ENCODE data around the gene CD63.

The CD63 gene

GRCh38 chr12:55703901-55704761, 24.7 kb downstream of the CD63 start:
- DNase-seq (ENCODE audit: insufficient read length, low spot score) (no peak), FAIRE-seq (no peak)
- TF ChIP-seq TAF1 (IDR thresholded peaks at IDR 0.05; ENCODE audit: low read depth, low read length) = no peak
- no peak for TF ChIP-seq POLR2A (IDR thresholded peaks at IDR 0.05; ENCODE audit: low read depth, low read length)
- no peak for TF ChIP-seq POU2F2 (IDR thresholded peaks at IDR 0.05; ENCODE audit: low read depth, low read length)
- no peak for TF ChIP-seq PAX5 (IDR thresholded peaks at IDR 0.05; ENCODE audit: insufficient read depth, low read length, severe bottlenecking)

- no peak for FAIRE-seq
- TF ChIP-seq POLR2AphosphoS5 (IDR thresholded peaks at IDR 0.05; ENCODE audit: low read depth, low read length) (no peak), SPI1 (IDR thresholded peaks at IDR 0.05; ENCODE audit: low read depth, low read length) (no peak), PAX5 (IDR thresholded peaks at IDR 0.05; ENCODE audit: insufficient read depth, low read length, severe bottlenecking) (no peak), POU2F2 (IDR thresholded peaks at IDR 0.05; ENCODE audit: low read depth, low read length) (no peak), POLR2A (IDR thresholded peaks at IDR 0.05; ENCODE audit: low read depth, low read length) (no peak), TAF1 (IDR thresholded peaks at IDR 0.05; ENCODE audit: low read depth, low read length) (no peak)
- DNase-seq (ENCODE audit: insufficient read length, low spot score) = no peak
Observed at GRCh38 chr12:55703288-55703687, 25.5 kb downstream of the CD63 start.

- FAIRE-seq = no peak
- TF ChIP-seq PAX5 (IDR thresholded peaks at IDR 0.05; ENCODE audit: insufficient read depth, low read length, severe bottlenecking) (no peak), POU2F2 (IDR thresholded peaks at IDR 0.05; ENCODE audit: low read depth, low read length) (no peak), SPI1 (IDR thresholded peaks at IDR 0.05; ENCODE audit: low read depth, low read length) (no peak), POLR2A (IDR thresholded peaks at IDR 0.05; ENCODE audit: low read depth, low read length) (no peak), TAF1 (IDR thresholded peaks at IDR 0.05; ENCODE audit: low read depth, low read length) (no peak), POLR2AphosphoS5 (IDR thresholded peaks at IDR 0.05; ENCODE audit: low read depth, low read length) (no peak)
Observed at GRCh38 chr12:55702861-55703260, 25.9 kb downstream of the CD63 start.

GRCh38 chr12:55700255-55701018, 28.4 kb downstream of the CD63 start:
- DNase-seq (ENCODE audit: insufficient read length, low spot score) (no peak), FAIRE-seq (no peak)
- TF ChIP-seq POU2F2 (IDR thresholded peaks at IDR 0.05; ENCODE audit: low read depth, low read length) (no peak), SPI1 (IDR thresholded peaks at IDR 0.05; ENCODE audit: low read depth, low read length) (no peak), TAF1 (IDR thresholded peaks at IDR 0.05; ENCODE audit: low read depth, low read length) (no peak), PAX5 (IDR thresholded peaks at IDR 0.05; ENCODE audit: insufficient read depth, low read length, severe bottlenecking) (no peak), POLR2A (IDR thresholded peaks at IDR 0.05; ENCODE audit: low read depth, low read length) (no peak)

More at GRCh38 chr12:55702861-55703260, 25.9 kb downstream of the CD63 start:
- no peak for DNase-seq (ENCODE audit: insufficient read length, low spot score)

GRCh38 chr12:55699471-55700055, 29.2 kb downstream of the CD63 start:
- no peak for TF ChIP-seq PAX5 (IDR thresholded peaks at IDR 0.05; ENCODE audit: insufficient read depth, low read length, severe bottlenecking)
- TF ChIP-seq POU2F2 (IDR thresholded peaks at IDR 0.05; ENCODE audit: low read depth, low read length) = no peak
- TF ChIP-seq TAF1 (IDR thresholded peaks at IDR 0.05; ENCODE audit: low read depth, low read length) = no peak
- TF ChIP-seq SPI1 (IDR thresholded peaks at IDR 0.05; ENCODE audit: low read depth, low read length) = no peak
- no peak for TF ChIP-seq POLR2AphosphoS5 (IDR thresholded peaks at IDR 0.05; ENCODE audit: low read depth, low read length)
- no peak for TF ChIP-seq POLR2A (IDR thresholded peaks at IDR 0.05; ENCODE audit: low read depth, low read length)
- DNase-seq (ENCODE audit: insufficient read length, low spot score) (no peak), FAIRE-seq (no peak)

- no peak for TF ChIP-seq TAF1 (IDR thresholded peaks at IDR 0.05; ENCODE audit: low read depth, low read length)
- no peak for TF ChIP-seq SPI1 (IDR thresholded peaks at IDR 0.05; ENCODE audit: low read depth, low read length)
- no peak for TF ChIP-seq POU2F2 (IDR thresholded peaks at IDR 0.05; ENCODE audit: low read depth, low read length)
- TF ChIP-seq POLR2A (IDR thresholded peaks at IDR 0.05; ENCODE audit: low read depth, low read length) = no peak
- no peak for TF ChIP-seq PAX5 (IDR thresholded peaks at IDR 0.05; ENCODE audit: insufficient read depth, low read length, severe bottlenecking)
- no peak for TF ChIP-seq POLR2AphosphoS5 (IDR thresholded peaks at IDR 0.05; ENCODE audit: low read depth, low read length)
- DNase-seq (ENCODE audit: insufficient read length, low spot score) = no peak
- FAIRE-seq = no peak
Observed at GRCh38 chr12:55698965-55699364, 29.8 kb downstream of the CD63 start.

- DNase-seq (ENCODE audit: insufficient read length, low spot score) = no peak
- TF ChIP-seq SPI1 (IDR thresholded peaks at IDR 0.05; ENCODE audit: low read depth, low read length) = no peak
- TF ChIP-seq POLR2A (IDR thresholded peaks at IDR 0.05; ENCODE audit: low read depth, low read length) = no peak
- TF ChIP-seq TAF1 (IDR thresholded peaks at IDR 0.05; ENCODE audit: low read depth, low read length) = no peak
- TF ChIP-seq POLR2AphosphoS5 (IDR thresholded peaks at IDR 0.05; ENCODE audit: low read depth, low read length) = no peak
- TF ChIP-seq POU2F2 (IDR thresholded peaks at IDR 0.05; ENCODE audit: low read depth, low read length) = no peak
- no peak for TF ChIP-seq PAX5 (IDR thresholded peaks at IDR 0.05; ENCODE audit: insufficient read depth, low read length, severe bottlenecking)
- FAIRE-seq = no peak
Observed at GRCh38 chr12:55698241-55698955, 30.4 kb downstream of the CD63 start.

- FAIRE-seq = no peak
- no peak for TF ChIP-seq TAF1 (IDR thresholded peaks at IDR 0.05; ENCODE audit: low read depth, low read length)
- no peak for TF ChIP-seq POLR2AphosphoS5 (IDR thresholded peaks at IDR 0.05; ENCODE audit: low read depth, low read length)
- no peak for TF ChIP-seq PAX5 (IDR thresholded peaks at IDR 0.05; ENCODE audit: insufficient read depth, low read length, severe bottlenecking)
- no peak for TF ChIP-seq SPI1 (IDR thresholded peaks at IDR 0.05; ENCODE audit: low read depth, low read length)
- TF ChIP-seq POU2F2 (IDR thresholded peaks at IDR 0.05; ENCODE audit: low read depth, low read length) = no peak
- no peak for TF ChIP-seq POLR2A (IDR thresholded peaks at IDR 0.05; ENCODE audit: low read depth, low read length)
- DNase-seq (ENCODE audit: insufficient read length, low spot score) = no peak
Observed at GRCh38 chr12:55697686-55698085, 31.1 kb downstream of the CD63 start.

All from GM12891 (cell line).